ENCODE measurements around the gene POLH.
"Not testable (repeated sequence)": the region's sequence is repeated elsewhere in the genome, so short reads cannot be mapped to it uniquely, and the experiment has no call there.

POLH gene

DNA sequence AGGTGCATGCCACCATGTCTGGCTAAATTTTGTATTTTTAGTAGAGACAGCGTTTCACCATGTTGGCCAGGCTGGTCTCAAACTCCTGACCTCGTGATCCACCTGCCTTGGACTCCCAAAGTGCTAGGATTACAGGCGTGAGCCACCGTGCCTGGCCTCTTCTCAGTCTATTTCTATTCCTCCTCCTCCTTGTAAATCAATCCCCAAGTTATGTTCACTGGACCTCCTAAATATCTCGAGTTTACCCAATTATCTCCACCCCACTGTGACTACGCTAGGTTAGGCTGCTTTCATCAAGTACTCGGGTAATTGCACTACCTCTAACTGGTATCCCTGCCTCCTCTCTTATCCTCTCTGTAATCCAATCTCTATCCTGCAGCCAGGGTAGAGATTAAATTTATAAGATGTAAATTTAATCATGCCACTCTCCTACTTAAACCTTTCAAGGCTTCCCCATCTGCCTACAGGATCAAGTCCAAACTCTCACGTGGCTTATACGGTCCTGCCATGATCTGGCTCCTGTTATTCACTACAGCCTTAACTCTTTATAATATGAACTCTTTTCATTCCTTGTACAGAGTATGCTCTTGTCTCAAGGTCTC, 58.8 kb downstream of the POLH start:
- DNase-seq = no peak

DNA sequence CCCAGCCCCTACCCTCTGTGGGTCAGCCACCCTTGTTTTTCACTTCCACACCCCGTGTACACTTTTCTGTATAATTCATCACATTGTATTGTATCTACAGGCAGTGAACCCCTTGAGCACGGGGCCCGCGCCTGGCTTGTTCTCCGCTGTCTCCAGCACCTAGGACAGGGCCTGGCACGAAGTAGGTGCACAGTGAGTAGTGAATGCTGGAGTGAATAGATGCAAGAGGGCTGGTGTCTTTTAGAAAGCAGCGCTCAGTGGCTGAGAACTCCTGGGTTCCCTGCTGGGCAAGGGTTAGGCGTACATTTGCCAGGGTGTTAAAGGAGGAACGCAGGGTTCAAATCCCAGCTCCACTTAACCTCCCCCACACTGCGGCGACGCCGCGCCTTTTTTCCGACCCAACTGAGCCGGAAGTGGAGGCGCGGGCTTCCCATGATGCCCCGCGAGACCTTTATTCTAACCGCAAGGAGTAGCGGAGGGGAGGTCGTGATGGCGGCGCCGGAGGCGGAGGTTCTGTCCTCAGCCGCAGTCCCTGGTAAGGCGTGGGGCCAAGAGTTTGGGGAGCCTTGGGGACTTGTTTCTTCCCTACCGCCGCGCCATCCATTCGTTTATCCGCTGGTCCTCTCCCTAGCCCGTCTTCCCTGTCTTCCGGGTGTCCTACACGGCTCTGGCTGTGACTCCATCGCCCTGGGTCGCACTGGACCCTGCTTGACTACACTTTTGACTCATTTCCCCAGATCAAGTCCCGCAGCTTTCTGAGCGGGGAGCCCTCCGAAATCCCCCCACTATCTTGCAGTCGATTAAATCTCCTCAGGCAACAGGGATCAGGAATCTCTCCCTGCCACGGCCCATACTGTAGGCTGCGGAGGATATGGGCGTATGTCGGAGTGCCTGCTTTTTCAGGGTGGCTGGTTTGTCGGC, 59.7 kb downstream of the POLH start, which contains the start of gene MAD2L1BP:
MAD2L1BP (plus strand) TSS at position 454 of the 921 bp plus-strand sequence; CDS start at position 490, 36 bp downstream.
- peak; percentile 90 for DNase-seq

DNA sequence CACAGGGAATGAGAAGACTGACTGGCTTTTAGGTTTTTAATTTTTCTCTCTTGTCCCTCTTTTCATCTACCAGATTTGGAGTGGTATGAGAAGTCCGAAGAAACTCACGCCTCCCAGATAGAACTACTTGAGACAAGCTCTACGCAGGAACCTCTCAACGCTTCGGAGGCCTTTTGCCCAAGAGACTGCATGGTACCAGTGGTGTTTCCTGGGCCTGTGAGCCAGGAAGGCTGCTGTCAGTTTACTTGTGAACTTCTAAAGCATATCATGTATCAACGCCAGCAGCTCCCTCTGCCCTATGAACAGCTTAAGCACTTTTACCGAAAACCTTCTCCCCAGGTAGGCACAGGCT, 60.3 kb downstream of the POLH start:
- DNase-seq = no peak

DNA sequence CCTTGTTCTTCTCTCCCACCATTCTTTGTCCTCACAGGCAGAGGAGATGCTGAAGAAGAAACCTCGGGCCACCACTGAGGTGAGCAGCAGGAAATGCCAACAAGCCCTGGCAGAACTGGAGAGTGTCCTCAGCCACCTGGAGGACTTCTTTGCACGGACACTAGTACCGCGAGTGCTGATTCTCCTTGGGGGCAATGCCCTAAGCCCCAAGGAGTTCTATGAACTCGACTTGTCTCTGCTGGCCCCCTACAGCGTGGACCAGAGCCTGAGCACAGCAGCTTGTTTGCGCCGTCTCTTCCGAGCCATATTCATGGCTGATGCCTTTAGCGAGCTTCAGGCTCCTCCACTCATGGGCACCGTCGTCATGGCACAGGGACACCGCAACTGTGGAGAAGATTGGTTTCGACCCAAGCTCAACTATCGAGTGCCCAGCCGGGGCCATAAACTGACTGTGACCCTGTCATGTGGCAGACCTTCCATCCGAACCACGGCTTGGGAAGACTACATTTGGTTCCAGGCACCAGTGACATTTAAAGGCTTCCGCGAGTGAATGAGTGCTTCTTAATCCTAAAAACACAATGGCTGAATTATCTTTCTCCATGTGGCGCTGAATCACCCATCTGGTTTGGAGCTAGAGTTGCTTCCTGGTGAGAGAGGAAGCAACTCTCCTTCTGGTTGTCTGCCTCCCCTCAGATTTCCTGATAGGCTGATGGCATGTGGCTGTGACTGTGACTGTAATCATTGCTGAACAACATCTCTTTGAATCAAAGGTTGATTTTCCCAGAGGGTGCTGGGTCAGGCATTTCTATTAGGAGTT, 64.2 kb downstream of the POLH start:
- no peak for DNase-seq

DNA sequence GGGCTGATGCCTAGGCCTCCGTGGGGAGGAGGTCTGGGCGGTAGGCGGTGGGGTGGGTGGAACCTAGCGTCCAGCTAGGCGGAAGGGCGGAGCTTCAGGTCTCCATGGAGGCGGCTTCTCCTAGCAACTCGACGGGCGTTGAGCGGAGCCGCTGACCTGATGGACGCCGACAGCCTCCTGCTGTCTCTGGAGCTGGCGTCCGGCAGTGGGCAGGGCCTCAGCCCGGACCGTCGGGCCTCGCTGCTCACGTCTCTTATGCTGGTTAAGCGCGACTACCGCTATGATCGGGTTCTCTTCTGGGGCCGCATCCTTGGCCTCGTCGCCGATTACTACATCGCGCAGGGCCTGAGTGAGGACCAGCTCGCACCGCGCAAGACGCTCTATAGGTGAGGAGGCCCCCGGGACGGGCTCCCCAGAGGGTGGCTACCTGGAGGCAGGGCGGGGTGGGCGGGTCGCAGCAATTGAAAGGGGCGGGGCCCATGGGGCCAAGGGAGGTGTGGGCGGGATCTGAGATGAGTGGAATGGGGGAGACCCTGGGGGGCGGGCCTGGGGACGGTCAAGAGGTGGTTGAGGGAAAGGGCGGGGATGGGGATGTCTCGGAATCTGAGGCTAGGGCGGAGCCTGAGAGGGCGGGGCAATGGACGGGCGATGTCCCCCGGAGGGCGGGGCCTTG, 69.1 kb downstream of the POLH start, which contains the start of gene RSPH9:
RSPH9 (plus strand) TSS at position 97 of the 673 bp plus-strand sequence; CDS start at position 160, 63 bp downstream.
- DNase-seq = peak; percentile 83

DNA sequence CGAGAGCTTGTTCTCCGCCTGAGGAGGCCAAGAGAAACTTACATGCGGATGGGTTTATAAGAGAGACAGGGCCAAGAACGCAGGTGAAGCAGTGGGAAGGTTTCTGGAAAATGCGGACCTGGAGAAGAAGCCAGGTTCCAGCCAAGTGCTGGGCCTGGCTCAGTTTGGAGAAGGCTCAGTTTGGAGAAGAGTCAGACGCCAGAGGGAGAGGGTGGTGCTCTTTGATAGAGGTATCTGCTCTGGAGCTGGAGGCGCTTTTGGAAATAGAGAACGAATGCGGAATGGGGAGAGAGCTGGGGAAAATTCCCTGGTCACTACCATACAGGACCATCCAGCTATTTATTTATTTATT, 69.6 kb downstream of the POLH start:
- no peak for DNase-seq

DNA sequence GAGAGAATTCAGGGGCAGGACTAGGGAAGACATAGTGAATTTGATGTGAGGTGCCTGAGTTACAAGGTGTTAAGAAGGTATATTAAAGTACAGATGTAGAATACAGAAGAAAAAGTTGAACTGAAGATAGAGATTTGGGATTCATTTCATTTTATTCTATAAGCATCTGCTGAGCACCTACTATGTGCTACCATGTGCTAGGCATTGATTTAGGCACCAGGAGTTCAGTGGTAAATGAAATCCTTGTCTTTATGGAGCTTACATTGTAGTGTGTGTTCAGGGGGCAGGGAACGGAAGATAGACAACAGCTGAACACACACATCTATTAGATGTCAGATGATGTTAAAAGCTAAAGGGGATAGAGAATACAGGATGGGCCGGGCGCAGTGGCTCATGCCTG, 71.6 kb downstream of the POLH start:
- no peak for DNase-seq

DNA sequence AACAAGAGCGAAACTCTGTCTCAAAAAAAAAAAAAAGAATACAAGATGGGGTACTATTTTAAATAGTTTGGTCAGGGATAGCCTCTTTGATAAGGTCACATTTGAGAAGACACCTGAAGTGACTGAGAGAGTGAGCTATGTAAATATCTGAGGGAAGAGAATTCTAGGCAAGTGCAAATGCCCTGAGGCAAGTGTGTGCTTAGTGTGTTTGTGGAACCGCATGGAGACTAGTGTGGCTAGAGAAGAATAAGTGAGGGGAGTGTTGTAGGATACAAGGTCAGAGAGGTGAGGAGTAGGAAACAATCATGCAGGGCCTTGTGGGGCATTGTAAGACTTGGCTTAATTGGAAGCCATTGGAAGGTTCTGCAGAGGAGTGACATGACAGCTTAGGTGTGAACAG, 72.3 kb downstream of the POLH start:
- DNase-seq = no peak

DNA sequence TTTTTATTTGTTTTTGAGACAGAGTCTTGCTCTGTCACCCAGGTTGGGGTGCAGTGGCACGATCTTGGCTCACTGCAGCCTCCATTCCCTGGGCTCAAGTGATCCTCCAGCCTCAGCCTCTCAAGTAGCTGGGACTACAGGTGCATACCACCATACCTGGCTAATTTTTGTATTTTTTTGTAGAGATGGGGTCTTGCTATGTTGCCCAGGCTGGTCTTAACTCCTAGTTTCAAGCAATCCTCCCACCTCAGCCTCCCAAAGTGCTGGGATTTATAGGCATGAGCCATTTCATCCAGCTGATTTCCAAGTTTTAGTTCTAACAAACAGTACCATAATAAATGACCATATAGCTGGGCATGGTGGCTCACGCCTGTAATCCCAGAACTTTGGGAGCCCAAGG, 76.8 kb downstream of the POLH start:
- not testable (repeated sequence) for DNase-seq

DNA sequence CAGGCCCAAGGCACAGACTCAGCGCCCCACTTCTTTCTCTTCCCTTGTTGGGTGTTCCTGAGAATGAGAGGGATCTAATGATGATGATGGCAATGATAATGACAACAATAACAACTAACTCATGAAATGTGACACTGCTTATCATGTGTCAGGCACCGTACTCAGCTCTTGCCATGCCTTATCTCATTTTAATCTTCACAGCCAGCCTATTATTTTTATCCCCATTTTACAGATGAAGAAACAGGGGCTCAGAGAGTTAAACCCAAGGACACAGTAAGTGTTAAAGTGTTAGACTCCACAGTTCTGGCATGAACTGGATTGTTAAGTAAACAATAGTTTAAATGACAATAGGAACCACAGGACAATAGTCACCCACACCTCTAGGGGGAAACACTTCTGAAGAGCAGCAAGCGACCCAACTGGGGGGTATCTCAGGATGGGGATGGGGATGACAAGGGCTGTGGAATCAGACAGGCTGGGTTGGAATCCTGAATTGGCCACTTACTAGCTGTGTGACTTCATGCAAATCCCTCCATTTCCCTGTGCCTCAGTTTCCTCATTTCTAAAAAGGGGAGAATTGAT, 81.3 kb downstream of the POLH start:
- no peak for DNase-seq

DNA sequence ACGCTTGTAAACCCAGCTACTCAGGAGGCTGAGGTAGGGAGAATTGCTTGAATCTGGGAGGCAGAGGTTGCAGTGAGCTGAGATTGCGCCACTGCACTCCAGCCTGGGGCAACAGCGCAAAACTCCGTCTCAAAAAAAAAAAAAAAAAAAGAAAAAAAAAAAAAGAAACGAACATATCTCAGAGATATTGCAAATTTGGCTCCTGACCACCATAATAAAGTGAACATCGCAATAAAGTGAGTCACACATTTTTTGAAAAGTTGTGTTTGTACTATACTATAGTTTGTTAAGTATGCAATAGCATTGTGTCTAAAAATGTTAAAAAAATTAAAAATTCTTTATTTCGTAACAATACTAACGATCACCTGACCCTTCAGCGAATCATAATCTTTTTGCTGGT, 82.2 kb downstream of the POLH start:
- DNase-seq = no peak

DNA sequence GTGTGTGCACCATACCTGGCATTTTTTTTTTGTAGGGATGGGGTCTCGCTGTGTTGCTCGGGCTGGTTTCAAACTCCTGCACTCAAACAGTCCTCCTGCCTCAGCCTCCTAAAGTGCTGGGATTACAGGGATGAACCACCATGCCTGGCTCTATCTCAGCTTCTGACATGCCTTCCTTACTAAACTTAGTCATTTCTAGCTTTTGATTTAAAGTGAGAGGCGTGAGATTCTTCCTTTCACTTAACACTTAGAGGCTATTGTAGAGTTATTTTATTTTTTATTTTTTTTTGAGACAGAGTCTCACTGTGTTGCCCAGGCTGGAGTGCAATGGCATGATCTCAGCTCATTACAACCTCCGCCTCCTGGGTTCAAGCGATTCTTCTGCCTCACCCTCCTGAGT, 87.0 kb downstream of the POLH start:
- DNase-seq = not testable (repeated sequence)
